Gastroesophageal sphincter (tissue), 3 donors: ENCODE results near the gene KCNN1.

Source experiments
- EP300 ChIP-seq: sonication (generic); formaldehyde crosslinking; IDR thresholded peaks from one replicate; pipeline ENCODE4 v1.6.1; 2017; ENCODE audit warnings: antibody characterized with exemption, mild to moderate bottlenecking
- POLR2A ChIP-seq, 2 donors: fragments of 450-650 bp; IDR thresholded peaks; one replicate each; pipeline ENCODE4 v1.6.1; 2017; ENCODE audit warnings: antibody characterized with exemption in 2 of 2, mild to moderate bottlenecking in 2 of 2, moderate library complexity in 1 of 2
- TF ChIP-seq, protein P1 (sequence below), 4 experiments: fragments of 200-600 bp in 2 of 4; fragments of 450-650 bp in 2 of 4; sonication (generic) in 1 of 4; IDR thresholded peaks; one replicate each; pipeline ENCODE4 v1.5.1; 2017 to 2019; ENCODE audit warnings: antibody characterized with exemption in 4 of 4, mild to moderate bottlenecking in 2 of 4, moderate library complexity in 2 of 4

DNA sequence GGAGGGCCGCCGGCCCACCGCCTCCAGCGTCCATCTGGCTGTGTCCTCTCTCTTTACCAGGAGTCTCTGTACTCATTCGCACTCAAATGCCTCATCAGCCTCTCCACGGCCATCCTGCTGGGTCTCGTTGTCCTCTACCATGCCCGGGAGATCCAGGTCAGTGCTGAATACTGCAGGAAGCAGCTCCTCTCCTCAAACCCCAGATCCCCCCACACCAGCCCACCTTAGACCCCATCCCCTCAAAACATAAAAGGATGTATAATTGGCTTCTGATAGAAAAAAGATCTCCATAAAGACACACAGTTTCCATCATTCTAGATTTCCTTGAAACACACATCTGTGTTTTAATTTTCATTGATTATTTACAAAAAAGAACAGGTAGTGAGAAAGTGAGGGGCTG lies 8.1 kb downstream of the KCNN1 start:
- TF ChIP-seq, protein P1, sequence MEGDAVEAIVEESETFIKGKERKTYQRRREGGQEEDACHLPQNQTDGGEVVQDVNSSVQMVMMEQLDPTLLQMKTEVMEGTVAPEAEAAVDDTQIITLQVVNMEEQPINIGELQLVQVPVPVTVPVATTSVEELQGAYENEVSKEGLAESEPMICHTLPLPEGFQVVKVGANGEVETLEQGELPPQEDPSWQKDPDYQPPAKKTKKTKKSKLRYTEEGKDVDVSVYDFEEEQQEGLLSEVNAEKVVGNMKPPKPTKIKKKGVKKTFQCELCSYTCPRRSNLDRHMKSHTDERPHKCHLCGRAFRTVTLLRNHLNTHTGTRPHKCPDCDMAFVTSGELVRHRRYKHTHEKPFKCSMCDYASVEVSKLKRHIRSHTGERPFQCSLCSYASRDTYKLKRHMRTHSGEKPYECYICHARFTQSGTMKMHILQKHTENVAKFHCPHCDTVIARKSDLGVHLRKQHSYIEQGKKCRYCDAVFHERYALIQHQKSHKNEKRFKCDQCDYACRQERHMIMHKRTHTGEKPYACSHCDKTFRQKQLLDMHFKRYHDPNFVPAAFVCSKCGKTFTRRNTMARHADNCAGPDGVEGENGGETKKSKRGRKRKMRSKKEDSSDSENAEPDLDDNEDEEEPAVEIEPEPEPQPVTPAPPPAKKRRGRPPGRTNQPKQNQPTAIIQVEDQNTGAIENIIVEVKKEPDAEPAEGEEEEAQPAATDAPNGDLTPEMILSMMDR (IDR thresholded peaks at IDR 0.05) = no peak
- no peak for TF ChIP-seq POLR2A (IDR thresholded peaks at IDR 0.05)
- TF ChIP-seq EP300 = no peak
